NCI-H2081 (cell line): ENCODE measurements around the gene PEAK1.
"Not testable (repeated sequence)": the region's sequence is repeated elsewhere in the genome, so short reads cannot be mapped to it uniquely, and the experiment has no call there.

Experiments
- DNase-seq, 2 experiments: peaks; one replicate each; lab custom pipeline; 2025; lab: John Stamatoyannopoulos, UW

PEAK1 gene

GRCh38 chr15:77239882-77240608 is 179.9 kb downstream of the PEAK1 start:
- DNase-seq: no peak

GRCh38 chr15:77235566-77235965 is 184.3 kb downstream of the PEAK1 start:
- no peak for DNase-seq

- DNase-seq: no peak
These were observed 191.1 kb downstream of the PEAK1 start for GRCh38 chr15:77228828-77229227.

- DNase-seq: no peak
These were observed 193.3 kb downstream of the PEAK1 start for GRCh38 chr15:77226652-77227051.

- no peak for DNase-seq
These were observed 194.3 kb downstream of the PEAK1 start for GRCh38 chr15:77225646-77226045.

- DNase-seq: no peak
These were observed 194.8 kb downstream of the PEAK1 start for GRCh38 chr15:77225088-77225487.

GRCh38 chr15:77224352-77224751 is 195.6 kb downstream of the PEAK1 start:
- DNase-seq: peak in 1 of 2 experiments; percentile 53

GRCh38 chr15:77221708-77222107 is 198.2 kb downstream of the PEAK1 start:
- no peak for DNase-seq

GRCh38 chr15:77221174-77221573 is 198.7 kb downstream of the PEAK1 start:
- DNase-seq: no peak

GRCh38 chr15:77219841-77220240 is 200.1 kb downstream of the PEAK1 start:
- DNase-seq: no peak

- DNase-seq: no peak
These were observed 210.7 kb downstream of the PEAK1 start for GRCh38 chr15:77209221-77209620.

- DNase-seq: no peak
These were observed 211.7 kb downstream of the PEAK1 start for GRCh38 chr15:77208241-77208640.

GRCh38 chr15:77201665-77202064 is 218.2 kb downstream of the PEAK1 start:
- DNase-seq: no peak

- no peak for DNase-seq
These were observed 223.5 kb downstream of the PEAK1 start for GRCh38 chr15:77196381-77196780.

- no peak for DNase-seq
These were observed 224.3 kb downstream of the PEAK1 start for GRCh38 chr15:77195586-77195985.

- DNase-seq: no peak
These were observed 227.5 kb downstream of the PEAK1 start for GRCh38 chr15:77192451-77192850.

GRCh38 chr15:77191230-77191834 is 228.6 kb downstream of the PEAK1 start:
- DNase-seq: no peak

GRCh38 chr15:77187751-77188464 is 232.0 kb downstream of the PEAK1 start:
- no peak for DNase-seq

GRCh38 chr15:77186594-77187011 is 233.3 kb downstream of the PEAK1 start:
- DNase-seq: peak; percentile 9 to 34

- no peak for DNase-seq
These were observed 234.6 kb downstream of the PEAK1 start for GRCh38 chr15:77185242-77185785.

- DNase-seq: not testable (repeated sequence)
These were observed 235.6 kb downstream of the PEAK1 start for GRCh38 chr15:77184352-77184751.

GRCh38 chr15:77183066-77183465 is 236.8 kb downstream of the PEAK1 start:
- no peak for DNase-seq
